Neural cell (in vitro differentiated cells): ENCODE results near the gene ATP9B.

Experiments
- EP300 ChIP-seq: fragments of 450-650 bp; conservative IDR thresholded peaks from 2 replicates; pipeline ENCODE4 v1.6.1; 2014; ENCODE audit warnings: antibody characterized with exemption, mild to moderate bottlenecking, moderate library complexity; ENCODE audit not compliant: poor library complexity, severe bottlenecking
- EZH2 ChIP-seq: fragments of 200-600, 300-800 bp; shearing (Covaris generic), sonication (generic); IDR thresholded peaks from 2 replicates; pipeline ENCODE4 v1.6.1; 2014; ENCODE audit warnings: antibody characterized with exemption, low read length, borderline replicate concordance, mild to moderate bottlenecking; ENCODE audit not compliant: insufficient read depth, poor library complexity, severe bottlenecking
- MXI1 ChIP-seq: fragments of 450-650 bp; conservative IDR thresholded peaks from 2 replicates; pipeline ENCODE4 v1.6.1; 2014; ENCODE audit warnings: antibody characterized with exemption, mild to moderate bottlenecking; ENCODE audit not compliant: poor library complexity, severe bottlenecking
- POLR2AphosphoS5 ChIP-seq: IDR thresholded peaks from 2 replicates; pipeline ENCODE4 v1.6.1; 2012
- RAD21 ChIP-seq: fragments of 450-650 bp; conservative IDR thresholded peaks from 2 replicates; pipeline ENCODE4 v1.6.1; 2014; ENCODE audit warnings: antibody characterized with exemption, mild to moderate bottlenecking, moderate library complexity
- REST ChIP-seq: IDR thresholded peaks from 2 replicates; pipeline ENCODE4 v1.6.1; 2012; ENCODE audit warnings: borderline replicate concordance
- TAF1 ChIP-seq: IDR thresholded peaks from 2 replicates; pipeline ENCODE4 v1.6.1; 2012; ENCODE audit warnings: low read depth
- TF ChIP-seq, protein P1 (sequence below): fragments of 450-650 bp; IDR thresholded peaks from 2 replicates; pipeline ENCODE4 v1.5.1; 2014; ENCODE audit warnings: antibody characterized with exemption, mild to moderate bottlenecking, moderate library complexity; ENCODE audit not compliant: poor library complexity, severe bottlenecking

DNA sequence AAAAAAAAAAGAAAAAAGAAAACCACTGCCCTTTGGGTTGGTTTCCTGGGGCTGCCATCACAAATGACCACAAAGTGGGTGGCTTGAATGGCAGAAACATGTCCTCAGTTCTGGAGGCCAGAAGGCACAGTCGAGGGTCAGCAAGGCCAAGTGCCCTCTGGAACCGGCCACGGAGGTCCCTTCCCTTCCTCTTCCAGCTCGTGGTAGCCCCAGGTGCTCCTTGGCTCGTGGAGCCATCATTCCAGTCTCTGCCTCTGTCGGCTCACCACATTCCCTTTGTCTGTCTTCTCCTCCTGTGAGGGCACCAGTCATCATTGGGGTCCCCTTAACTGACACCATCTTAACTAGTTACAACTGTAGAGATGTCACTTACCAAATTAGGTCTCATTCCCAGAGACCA is 318.0 kb downstream of the ATP9B start:
- TF ChIP-seq POLR2AphosphoS5: no peak
- TF ChIP-seq REST: no peak
- TF ChIP-seq, protein P1, sequence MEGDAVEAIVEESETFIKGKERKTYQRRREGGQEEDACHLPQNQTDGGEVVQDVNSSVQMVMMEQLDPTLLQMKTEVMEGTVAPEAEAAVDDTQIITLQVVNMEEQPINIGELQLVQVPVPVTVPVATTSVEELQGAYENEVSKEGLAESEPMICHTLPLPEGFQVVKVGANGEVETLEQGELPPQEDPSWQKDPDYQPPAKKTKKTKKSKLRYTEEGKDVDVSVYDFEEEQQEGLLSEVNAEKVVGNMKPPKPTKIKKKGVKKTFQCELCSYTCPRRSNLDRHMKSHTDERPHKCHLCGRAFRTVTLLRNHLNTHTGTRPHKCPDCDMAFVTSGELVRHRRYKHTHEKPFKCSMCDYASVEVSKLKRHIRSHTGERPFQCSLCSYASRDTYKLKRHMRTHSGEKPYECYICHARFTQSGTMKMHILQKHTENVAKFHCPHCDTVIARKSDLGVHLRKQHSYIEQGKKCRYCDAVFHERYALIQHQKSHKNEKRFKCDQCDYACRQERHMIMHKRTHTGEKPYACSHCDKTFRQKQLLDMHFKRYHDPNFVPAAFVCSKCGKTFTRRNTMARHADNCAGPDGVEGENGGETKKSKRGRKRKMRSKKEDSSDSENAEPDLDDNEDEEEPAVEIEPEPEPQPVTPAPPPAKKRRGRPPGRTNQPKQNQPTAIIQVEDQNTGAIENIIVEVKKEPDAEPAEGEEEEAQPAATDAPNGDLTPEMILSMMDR: no peak
- no peak for TF ChIP-seq TAF1
- no peak for TF ChIP-seq EP300
- TF ChIP-seq MXI1: no peak
- no peak for TF ChIP-seq RAD21
- TF ChIP-seq EZH2: no peak
